Measurements from ENCODE around the gene ARHGEF3. TPM values are rescaled to one million over a fixed set of nuclear protein-coding genes. Genes with fewer than 3 reads are reported as not detected.

The ARHGEF3 gene
- total RNA-seq, 1 donor from 2014 or later, result 17.4 TPM

- Histone ChIP-seq H3K4me1 (peaks cover 45% of the 10 kb centered on the region), H3K9me3 (no peaks in the 10 kb centered on the region), H3K4me3 (no peak overlapping the region), H3K27me3 (no peaks in the 10 kb centered on the region), H3K36me3 (peaks cover 0 to 4% of the 10 kb centered on the region in 2 donors), H3K27ac (peak overlapping the region; percentile 36)
- TF ChIP-seq POLR2A (IDR thresholded peaks at IDR 0.05) (no peak), POLR2AphosphoS5 (IDR thresholded peaks at IDR 0.05; ENCODE audit: insufficient read depth in 1 of 2, low read depth in 1 of 2) (peak in 1 of 2 donors; percentile 33), CTCF (IDR thresholded peaks at IDR 0.05) (no peak)
- no peak for DNase-seq (ENCODE audit: extremely low spot score in 2 of 2)
- intact Hi-C loops (cut with DNase I), result no loop called here
Measured at GRCh38 chr3:56754741-56755417, 46.9 kb downstream of the ARHGEF3 start.

- no peak overlapping the region for H3K27ac ChIP-seq
Measured at GRCh38 chr3:56753206-56753820, 48.4 kb downstream of the ARHGEF3 start.

GRCh38 chr3:56751056-56751707 lies 50.6 kb downstream of the ARHGEF3 start:
- Histone ChIP-seq H3K4me1 (peaks cover 34% of the 10 kb centered on the region), H3K27ac (no peak overlapping the region), H3K9me3 (no peaks in the 10 kb centered on the region), H3K36me3 (peaks cover 0 to 4% of the 10 kb centered on the region in 2 donors), H3K27me3 (no peaks in the 10 kb centered on the region), H3K4me3 (no peak overlapping the region)
- DNase-seq (ENCODE audit: extremely low spot score in 2 of 2), result no peak
- intact Hi-C loops (cut with DNase I), result no loop called here
- TF ChIP-seq POLR2A (IDR thresholded peaks at IDR 0.05) (no peak), POLR2AphosphoS5 (IDR thresholded peaks at IDR 0.05; ENCODE audit: insufficient read depth in 1 of 2, low read depth in 1 of 2) (no peak), CTCF (IDR thresholded peaks at IDR 0.05) (no peak)

More at GRCh38 chr3:56753206-56753820, 48.4 kb downstream of the ARHGEF3 start:
- Histone ChIP-seq H3K4me3 (no peak overlapping the region), H3K4me1 (peaks cover 39% of the 10 kb centered on the region), H3K27me3 (no peaks in the 10 kb centered on the region), H3K36me3 (peaks cover 0 to 4% of the 10 kb centered on the region in 2 donors), H3K9me3 (no peaks in the 10 kb centered on the region)
- intact Hi-C loops (cut with DNase I), result no loop called here
- DNase-seq (ENCODE audit: extremely low spot score in 2 of 2), result no peak
- TF ChIP-seq POLR2AphosphoS5 (IDR thresholded peaks at IDR 0.05; ENCODE audit: insufficient read depth in 1 of 2, low read depth in 1 of 2) (no peak), POLR2A (IDR thresholded peaks at IDR 0.05) (no peak), CTCF (IDR thresholded peaks at IDR 0.05) (no peak)

GRCh38 chr3:56748663-56749231 lies 53.0 kb downstream of the ARHGEF3 start:
- Histone ChIP-seq H3K9me3 (no peaks in the 10 kb centered on the region), H3K4me3 (no peak overlapping the region), H3K36me3 (peaks cover 0 to 19% of the 10 kb centered on the region in 2 donors), H3K4me1 (peaks cover 20% of the 10 kb centered on the region), H3K27ac (peak overlapping the region; percentile 57), H3K27me3 (no peaks in the 10 kb centered on the region)
- DNase-seq (ENCODE audit: extremely low spot score in 2 of 2), result no peak
- intact Hi-C loops (cut with DNase I), result no loop called here
- TF ChIP-seq CTCF (IDR thresholded peaks at IDR 0.05) (no peak), POLR2AphosphoS5 (IDR thresholded peaks at IDR 0.05; ENCODE audit: insufficient read depth in 1 of 2, low read depth in 1 of 2) (no peak), POLR2A (IDR thresholded peaks at IDR 0.05) (no peak)
